Type B pancreatic cell (in vitro differentiated cells): ENCODE measurements around the gene WDR3. TPM values are rescaled to one million over a fixed set of nuclear protein-coding genes. Genes with fewer than 3 reads are reported as not detected.

Experiments used
- DNase-seq: peaks from one replicate; pipeline ENCODE4 v3.0.0; 2021; ENCODE audit warnings: mixed read lengths; ENCODE audit not compliant: unreplicated experiment; ENCODE audit errors: extremely low spot score
- H3K27ac Mint-ChIP-seq: 2 replicates; pipeline ENCODE4 v1.8.0; 2021; ENCODE audit warnings: mild to moderate bottlenecking, mixed read lengths
- H3K27me3 Mint-ChIP-seq: 2 replicates; pipeline ENCODE4 v1.8.0; 2021; ENCODE audit warnings: mixed read lengths
- H3K36me3 Mint-ChIP-seq: 2 replicates; pipeline ENCODE4 v1.8.0; 2021; ENCODE audit warnings: mixed read lengths
- H3K4me1 Mint-ChIP-seq: one replicate; pipeline ENCODE4 v1.8.0; 2021; ENCODE audit warnings: mixed read lengths; ENCODE audit not compliant: unreplicated experiment
- H3K4me3 Mint-ChIP-seq: 2 replicates; pipeline ENCODE4 v1.8.0; 2021; ENCODE audit warnings: mild to moderate bottlenecking, mixed read lengths
- H3K9me3 Mint-ChIP-seq: 2 replicates; pipeline ENCODE4 v1.8.0; 2021; ENCODE audit warnings: mixed read lengths
- total RNA-seq: library from RNA; stranded (reverse); gene quantifications from 2 replicates; pipeline ENCODE4 v1.2.1, GENCODE V29; 2021; ENCODE audit warnings: low replicate concordance
- TF ChIP-seq, protein P1 (sequence below): fragments of 200-600 bp; sonication (generic); conservative IDR thresholded peaks from 2 replicates; pipeline ENCODE4 v1.5.0; 2021; ENCODE audit warnings: antibody characterized with exemption, mild to moderate bottlenecking

WDR3 gene
- total RNA-seq, 1 donor from 2014 or later, result 36.9 TPM

DNA sequence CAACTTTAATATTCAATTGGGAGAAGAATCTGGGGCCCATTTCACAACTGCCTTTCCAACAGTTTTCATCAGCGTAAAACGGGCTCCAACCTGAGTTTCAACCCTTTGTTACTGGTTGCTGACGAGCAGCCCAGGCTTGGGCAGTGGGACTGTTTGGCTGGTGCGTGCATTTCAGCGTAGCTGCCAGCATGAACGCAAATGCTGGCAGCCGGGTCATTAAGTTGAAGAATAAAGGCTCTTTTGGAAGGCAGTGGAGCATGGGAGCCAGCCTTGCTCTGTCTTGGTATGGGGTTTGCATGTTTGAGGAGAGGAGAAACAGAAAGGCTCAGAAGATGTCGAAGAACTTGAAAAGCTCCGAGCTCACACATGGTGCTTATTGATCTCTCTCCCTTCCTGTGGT, 40.7 kb downstream of the WDR3 start:
- no peak overlapping the region for H3K27ac Mint-ChIP-seq

DNA sequence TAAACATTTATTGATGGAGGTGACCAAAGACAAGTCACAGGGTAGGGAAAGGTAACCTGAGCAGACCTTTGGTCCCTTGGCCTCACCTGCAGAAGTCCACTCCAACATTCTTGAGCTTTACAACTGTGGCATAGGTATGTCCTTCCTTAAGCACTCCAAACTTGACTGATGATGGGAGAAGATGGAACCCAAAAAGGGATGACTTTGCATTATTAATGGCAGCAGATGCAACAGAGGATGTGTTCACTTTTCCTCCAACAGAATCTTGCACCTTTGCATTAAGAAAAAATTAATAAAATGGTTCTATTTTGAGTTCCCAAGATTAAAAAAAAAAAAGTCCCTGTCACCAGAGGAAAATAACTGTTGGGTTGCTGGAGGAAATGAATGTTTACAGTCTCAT, 42.2 kb downstream of the WDR3 start:
- Mint-ChIP-seq H3K36me3 (no peaks in the 10 kb centered on the region), H3K4me1 (peaks cover 13% of the 10 kb centered on the region), H3K27me3 (no peaks in the 10 kb centered on the region), H3K4me3 (no peak overlapping the region), H3K27ac (no peak overlapping the region), H3K9me3 (no peaks in the 10 kb centered on the region)
- DNase-seq, result no peak
- TF ChIP-seq, protein P1, sequence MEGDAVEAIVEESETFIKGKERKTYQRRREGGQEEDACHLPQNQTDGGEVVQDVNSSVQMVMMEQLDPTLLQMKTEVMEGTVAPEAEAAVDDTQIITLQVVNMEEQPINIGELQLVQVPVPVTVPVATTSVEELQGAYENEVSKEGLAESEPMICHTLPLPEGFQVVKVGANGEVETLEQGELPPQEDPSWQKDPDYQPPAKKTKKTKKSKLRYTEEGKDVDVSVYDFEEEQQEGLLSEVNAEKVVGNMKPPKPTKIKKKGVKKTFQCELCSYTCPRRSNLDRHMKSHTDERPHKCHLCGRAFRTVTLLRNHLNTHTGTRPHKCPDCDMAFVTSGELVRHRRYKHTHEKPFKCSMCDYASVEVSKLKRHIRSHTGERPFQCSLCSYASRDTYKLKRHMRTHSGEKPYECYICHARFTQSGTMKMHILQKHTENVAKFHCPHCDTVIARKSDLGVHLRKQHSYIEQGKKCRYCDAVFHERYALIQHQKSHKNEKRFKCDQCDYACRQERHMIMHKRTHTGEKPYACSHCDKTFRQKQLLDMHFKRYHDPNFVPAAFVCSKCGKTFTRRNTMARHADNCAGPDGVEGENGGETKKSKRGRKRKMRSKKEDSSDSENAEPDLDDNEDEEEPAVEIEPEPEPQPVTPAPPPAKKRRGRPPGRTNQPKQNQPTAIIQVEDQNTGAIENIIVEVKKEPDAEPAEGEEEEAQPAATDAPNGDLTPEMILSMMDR, result no peak

More for the DNA sequence above, 40.7 kb downstream of the WDR3 start:
- Mint-ChIP-seq H3K4me1 (peaks cover 13% of the 10 kb centered on the region), H3K27me3 (no peaks in the 10 kb centered on the region), H3K36me3 (no peaks in the 10 kb centered on the region), H3K4me3 (no peak overlapping the region), H3K9me3 (no peaks in the 10 kb centered on the region)
- no peak for DNase-seq
- TF ChIP-seq, protein P1, result no peak

DNA sequence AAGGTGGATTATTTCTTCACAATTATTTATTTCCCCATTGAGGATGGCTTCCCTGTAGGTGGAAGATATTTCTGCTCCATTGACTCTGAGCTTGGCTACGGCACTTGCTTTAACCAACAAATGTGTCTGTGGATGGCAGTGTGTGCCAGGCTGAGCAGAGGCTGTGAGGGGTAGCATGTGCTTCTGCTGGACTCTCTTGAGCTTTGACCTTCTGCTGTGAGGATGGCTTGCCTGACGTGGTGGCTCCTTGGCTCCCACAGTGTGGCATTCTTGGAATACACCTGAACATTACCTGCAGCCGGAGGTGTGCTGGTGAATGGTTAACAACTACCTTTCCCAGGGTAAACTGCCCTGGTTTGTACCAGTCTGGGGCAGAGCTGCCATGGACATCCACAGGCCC, 46.8 kb downstream of the WDR3 start:
- H3K4me1 Mint-ChIP-seq, result no peaks in the 10 kb centered on the region
- H3K4me3 Mint-ChIP-seq, result no peak overlapping the region
- DNase-seq, result no peak
- no peaks in the 10 kb centered on the region for H3K9me3 Mint-ChIP-seq
- H3K27me3 Mint-ChIP-seq, result no peaks in the 10 kb centered on the region
- H3K27ac Mint-ChIP-seq, result no peak overlapping the region
- TF ChIP-seq, protein P1, result no peak
- no peaks in the 10 kb centered on the region for H3K36me3 Mint-ChIP-seq

DNA sequence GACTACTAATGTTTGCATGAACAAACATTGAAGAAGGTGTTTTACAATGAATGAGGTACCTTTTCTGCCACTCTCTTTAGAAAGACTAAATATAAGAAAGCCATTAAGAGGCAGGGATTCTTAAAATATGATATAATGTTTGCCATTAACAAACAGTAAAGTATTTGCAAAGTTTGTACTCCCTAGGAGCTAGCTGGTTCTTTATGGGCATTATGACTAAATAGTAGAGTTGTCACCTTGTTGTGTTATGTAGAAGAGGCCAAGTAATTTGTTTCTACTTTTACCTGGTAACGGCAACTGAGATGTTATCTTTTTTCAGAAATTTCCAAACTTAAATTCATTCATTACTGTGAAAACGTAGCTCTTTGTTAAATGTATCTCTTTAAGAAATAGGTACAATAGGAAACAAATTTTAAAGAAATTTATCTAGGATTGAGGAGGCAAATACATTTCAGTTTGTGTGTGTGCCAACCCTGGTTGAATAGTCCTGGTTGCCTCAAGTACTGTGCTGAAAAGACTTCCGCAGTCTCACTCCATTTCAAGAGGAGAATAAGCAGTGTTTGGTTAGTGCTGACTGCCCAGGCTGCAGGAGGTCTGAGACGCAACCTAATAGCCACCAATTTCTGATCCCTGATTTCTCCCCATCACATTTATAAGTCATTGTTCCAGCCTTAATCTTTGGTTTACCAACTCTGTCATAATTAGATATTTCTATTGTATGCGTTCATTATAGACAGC, 52.1 kb downstream of the WDR3 start:
- Mint-ChIP-seq H3K27me3 (no peaks in the 10 kb centered on the region), H3K4me3 (no peak overlapping the region)

GRCh38 chr1:117985239-117985638, 55.7 kb downstream of the WDR3 start:
- no peaks in the 10 kb centered on the region for H3K36me3 Mint-ChIP-seq
- no peaks in the 10 kb centered on the region for H3K9me3 Mint-ChIP-seq
- H3K27ac Mint-ChIP-seq, result no peak overlapping the region
- DNase-seq, result no peak
- H3K4me3 Mint-ChIP-seq, result no peak overlapping the region
- no peaks in the 10 kb centered on the region for H3K4me1 Mint-ChIP-seq
- H3K27me3 Mint-ChIP-seq, result no peaks in the 10 kb centered on the region
- TF ChIP-seq, protein P1, result no peak

More for the DNA sequence above, 52.1 kb downstream of the WDR3 start:
- TF ChIP-seq, protein P1, result no peak
- H3K4me1 Mint-ChIP-seq, result no peaks in the 10 kb centered on the region
- no peak for DNase-seq
- H3K36me3 Mint-ChIP-seq, result no peaks in the 10 kb centered on the region
- no peaks in the 10 kb centered on the region for H3K9me3 Mint-ChIP-seq
- no peak overlapping the region for H3K27ac Mint-ChIP-seq
